ENCODE measurements around the gene TENT4B. TPM values are rescaled to one million over a fixed set of nuclear protein-coding genes. Genes with fewer than 3 reads are reported as not detected.

TENT4B gene
- total and polyA plus RNA-seq, 2 donors (not counting 1 experiment from before 2014, with no cell fraction given), result 11.1 to 12.2 TPM

DNA sequence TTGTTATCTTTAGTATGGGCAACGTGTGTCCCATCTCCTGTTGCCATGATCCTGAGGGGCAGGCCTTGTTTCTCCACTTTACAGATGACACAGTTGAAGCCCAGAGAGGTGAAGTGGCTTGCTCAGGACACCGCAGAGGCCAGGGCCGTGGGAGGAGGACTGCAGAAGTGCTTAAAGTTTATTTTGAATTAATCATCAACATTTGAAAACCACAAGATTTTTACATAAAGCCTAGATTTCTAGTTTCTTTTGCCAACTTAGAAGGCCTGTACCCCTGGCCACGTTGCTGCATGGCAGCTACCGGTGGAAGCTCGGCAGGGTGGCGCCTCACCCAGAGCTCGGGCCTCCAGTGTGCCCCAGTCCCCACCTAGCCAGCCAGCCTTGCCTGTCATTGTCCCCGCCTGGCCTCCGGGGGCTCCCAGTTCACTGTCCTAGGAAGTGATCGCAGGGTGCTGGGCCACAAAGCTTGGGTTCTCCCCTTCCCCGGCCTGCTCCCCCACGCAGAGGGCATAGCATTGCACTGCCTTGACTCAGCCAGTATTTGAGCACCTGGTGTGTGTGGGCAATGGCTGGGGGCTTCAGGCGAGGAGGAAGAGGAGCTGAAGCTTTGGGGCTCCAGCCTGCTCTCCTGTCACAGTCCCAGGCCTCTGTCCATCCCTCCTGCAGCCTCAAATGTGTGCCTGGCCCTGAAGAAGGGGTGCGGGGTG, 98.4 kb downstream of the TENT4B start:
- no peak overlapping the region for H2AFZ ChIP-seq (ENCODE audit: low read length)
- H3K27me3 ChIP-seq (ENCODE audit: control insufficient read depth, insufficient read depth, low read length), result no peaks in the 10 kb centered on the region
- H3K79me2 ChIP-seq (ENCODE audit: control insufficient read depth, insufficient read depth, low read length), result no peaks in the 10 kb centered on the region
- H3K36me3 ChIP-seq (ENCODE audit: control insufficient read depth, insufficient read depth, low read length), result no peaks in the 10 kb centered on the region
- H3K4me1 ChIP-seq (ENCODE audit: control insufficient read depth, extremely low read depth, insufficient read depth, low read length), result peaks cover 5% of the 10 kb centered on the region
- no peak overlapping the region for H3K9ac ChIP-seq (ENCODE audit: insufficient read depth, low read length)
- no peak for TF ChIP-seq EZH2 (IDR thresholded peaks at IDR 0.05; ENCODE audit: low read length, missing control alignments)
- TF ChIP-seq, protein P1, sequence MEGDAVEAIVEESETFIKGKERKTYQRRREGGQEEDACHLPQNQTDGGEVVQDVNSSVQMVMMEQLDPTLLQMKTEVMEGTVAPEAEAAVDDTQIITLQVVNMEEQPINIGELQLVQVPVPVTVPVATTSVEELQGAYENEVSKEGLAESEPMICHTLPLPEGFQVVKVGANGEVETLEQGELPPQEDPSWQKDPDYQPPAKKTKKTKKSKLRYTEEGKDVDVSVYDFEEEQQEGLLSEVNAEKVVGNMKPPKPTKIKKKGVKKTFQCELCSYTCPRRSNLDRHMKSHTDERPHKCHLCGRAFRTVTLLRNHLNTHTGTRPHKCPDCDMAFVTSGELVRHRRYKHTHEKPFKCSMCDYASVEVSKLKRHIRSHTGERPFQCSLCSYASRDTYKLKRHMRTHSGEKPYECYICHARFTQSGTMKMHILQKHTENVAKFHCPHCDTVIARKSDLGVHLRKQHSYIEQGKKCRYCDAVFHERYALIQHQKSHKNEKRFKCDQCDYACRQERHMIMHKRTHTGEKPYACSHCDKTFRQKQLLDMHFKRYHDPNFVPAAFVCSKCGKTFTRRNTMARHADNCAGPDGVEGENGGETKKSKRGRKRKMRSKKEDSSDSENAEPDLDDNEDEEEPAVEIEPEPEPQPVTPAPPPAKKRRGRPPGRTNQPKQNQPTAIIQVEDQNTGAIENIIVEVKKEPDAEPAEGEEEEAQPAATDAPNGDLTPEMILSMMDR (conservative IDR thresholded peaks at IDR 0.05 in 1 of 2, IDR thresholded peaks at IDR 0.05 in 1 of 2; ENCODE audit: low read depth in 1 of 2, low read length in 2 of 2), result no peak
- H3K4me3 ChIP-seq (replicated peaks in 1 of 4; ENCODE audit: control extremely low read depth in 1 of 4, insufficient read depth in 1 of 4, low read depth in 3 of 4, low read length in 4 of 4), result no peak overlapping the region
- DNase-seq (ENCODE audit: low read depth in 2 of 2), result peak; percentile 83 to 98
- H3K27ac ChIP-seq (ENCODE audit: insufficient read depth, low read length), result no peak overlapping the region
- no peaks in the 10 kb centered on the region for H4K20me1 ChIP-seq (ENCODE audit: control insufficient read depth, extremely low read depth, insufficient read depth, low read length)
- no peak overlapping the region for H3K4me2 ChIP-seq (ENCODE audit: extremely low read depth, insufficient read depth, low read length)
- H3K9me3 ChIP-seq (ENCODE audit: control insufficient read depth, insufficient read depth, low read depth, low read length), result no peaks in the 10 kb centered on the region

DNA sequence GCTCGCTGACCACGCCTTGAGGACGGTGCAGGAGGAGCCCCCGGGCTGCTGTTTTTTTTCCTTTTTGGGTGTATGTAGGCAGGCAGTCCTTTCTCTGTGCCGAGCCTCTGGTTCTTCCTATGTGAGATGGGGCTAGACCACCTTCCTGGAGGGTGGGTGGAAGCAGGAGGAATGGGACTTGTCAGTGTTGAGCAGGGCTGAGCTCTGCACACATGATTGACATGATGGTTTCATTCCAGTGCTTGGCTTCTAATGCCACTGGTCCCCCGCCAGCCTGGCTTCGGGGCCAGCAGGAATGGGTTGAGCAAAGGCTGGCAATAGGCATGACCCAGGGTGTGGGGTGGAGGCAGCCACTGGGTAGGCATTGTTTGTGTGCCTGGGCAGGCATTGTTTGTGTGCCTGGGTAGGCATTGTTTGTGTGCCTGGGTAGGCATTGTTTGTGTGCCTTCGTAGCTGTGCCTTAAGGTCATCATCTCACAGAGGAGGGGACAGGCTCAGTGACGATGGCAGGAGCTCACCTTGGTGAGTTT, 99.0 kb downstream of the TENT4B start:
- H3K27ac ChIP-seq (ENCODE audit: insufficient read depth, low read length), result no peak overlapping the region
- TF ChIP-seq EZH2 (IDR thresholded peaks at IDR 0.05; ENCODE audit: low read length, missing control alignments), result no peak
- TF ChIP-seq, protein P1 (conservative IDR thresholded peaks at IDR 0.05 in 1 of 2, IDR thresholded peaks at IDR 0.05 in 1 of 2; ENCODE audit: low read depth in 1 of 2, low read length in 2 of 2), result no peak
- no peak for DNase-seq (ENCODE audit: low read depth in 2 of 2)
- H3K4me1 ChIP-seq (ENCODE audit: control insufficient read depth, extremely low read depth, insufficient read depth, low read length), result peaks cover 5% of the 10 kb centered on the region
- H3K4me2 ChIP-seq (ENCODE audit: extremely low read depth, insufficient read depth, low read length), result no peak overlapping the region
- no peak overlapping the region for H2AFZ ChIP-seq (ENCODE audit: low read length)
- H3K79me2 ChIP-seq (ENCODE audit: control insufficient read depth, insufficient read depth, low read length), result no peaks in the 10 kb centered on the region
- H4K20me1 ChIP-seq (ENCODE audit: control insufficient read depth, extremely low read depth, insufficient read depth, low read length), result no peaks in the 10 kb centered on the region
- H3K27me3 ChIP-seq (ENCODE audit: control insufficient read depth, insufficient read depth, low read length), result no peaks in the 10 kb centered on the region
- no peak overlapping the region for H3K4me3 ChIP-seq (replicated peaks in 1 of 4; ENCODE audit: control extremely low read depth in 1 of 4, insufficient read depth in 1 of 4, low read depth in 3 of 4, low read length in 4 of 4)
- no peak overlapping the region for H3K9ac ChIP-seq (ENCODE audit: insufficient read depth, low read length)
- H3K36me3 ChIP-seq (ENCODE audit: control insufficient read depth, insufficient read depth, low read length), result no peaks in the 10 kb centered on the region
- H3K9me3 ChIP-seq (ENCODE audit: control insufficient read depth, insufficient read depth, low read depth, low read length), result no peaks in the 10 kb centered on the region

DNA sequence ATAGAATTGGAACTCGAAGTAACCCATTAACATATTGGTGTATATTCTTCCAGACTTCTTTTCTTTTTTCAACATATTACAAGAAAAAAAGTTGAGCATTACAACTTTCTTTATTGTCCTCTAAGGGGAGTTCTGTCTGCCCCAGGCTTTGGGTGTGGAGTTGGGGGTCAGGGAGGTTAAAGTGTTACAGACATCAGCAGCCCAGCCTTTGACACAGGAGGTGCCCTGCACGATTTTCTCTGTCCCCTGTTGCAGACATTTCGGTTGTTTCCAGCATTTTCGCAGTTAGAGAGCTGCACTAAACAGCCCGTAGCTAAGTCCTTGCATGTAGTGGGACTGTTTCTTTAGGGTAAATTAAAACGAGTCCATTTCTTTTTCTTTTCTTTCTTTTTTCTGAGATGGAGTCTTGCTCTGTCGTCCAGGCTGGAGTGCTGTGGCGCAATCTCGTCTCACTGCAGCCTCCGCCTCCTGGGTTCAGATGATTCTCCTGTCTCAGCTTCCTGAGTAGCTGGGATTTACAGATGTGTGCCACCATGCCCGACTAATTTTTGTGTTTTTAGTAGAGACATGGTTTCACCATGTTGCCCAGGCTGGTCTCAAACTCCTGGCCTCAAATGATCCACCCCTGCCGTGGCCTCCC, 99.9 kb downstream of the TENT4B start:
- Histone ChIP-seq H3K27me3 (ENCODE audit: control insufficient read depth, insufficient read depth, low read length) (no peaks in the 10 kb centered on the region), H3K4me1 (ENCODE audit: control insufficient read depth, extremely low read depth, insufficient read depth, low read length) (peaks cover 5% of the 10 kb centered on the region), H4K20me1 (ENCODE audit: control insufficient read depth, extremely low read depth, insufficient read depth, low read length) (no peaks in the 10 kb centered on the region), H3K9me3 (ENCODE audit: control insufficient read depth, insufficient read depth, low read depth, low read length) (no peaks in the 10 kb centered on the region), H3K79me2 (ENCODE audit: control insufficient read depth, insufficient read depth, low read length) (no peaks in the 10 kb centered on the region), H3K36me3 (ENCODE audit: control insufficient read depth, insufficient read depth, low read length) (no peaks in the 10 kb centered on the region), H3K27ac (ENCODE audit: insufficient read depth, low read length) (no peak overlapping the region), H2AFZ (ENCODE audit: low read length) (no peak overlapping the region), H3K4me3 (replicated peaks in 1 of 4; ENCODE audit: control extremely low read depth in 1 of 4, insufficient read depth in 1 of 4, low read depth in 3 of 4, low read length in 4 of 4) (no peak overlapping the region), H3K9ac (ENCODE audit: insufficient read depth, low read length) (no peak overlapping the region), H3K4me2 (ENCODE audit: extremely low read depth, insufficient read depth, low read length) (no peak overlapping the region)
- no peak for DNase-seq (ENCODE audit: low read depth in 2 of 2)
- TF ChIP-seq, protein P1 (conservative IDR thresholded peaks at IDR 0.05 in 1 of 2, IDR thresholded peaks at IDR 0.05 in 1 of 2; ENCODE audit: low read depth in 1 of 2, low read length in 2 of 2), result no peak
- TF ChIP-seq EZH2 (IDR thresholded peaks at IDR 0.05; ENCODE audit: low read length, missing control alignments), result no peak
